SJCRH30 (cell line): ENCODE results near the gene RPP25. TPM values are rescaled to one million over a fixed set of nuclear protein-coding genes. Genes with fewer than 3 reads are reported as not detected.
"Not testable (repeated sequence)": the region's sequence is repeated elsewhere in the genome, so short reads cannot be mapped to it uniquely, and the experiment has no call there.

ENCODE experiments used
- DNase-seq, 2 experiments: peaks; one replicate each; pipeline ENCODE4 v3.0.0-alpha.2; 2015 to 2020
- H3K27ac ChIP-seq: fragments of 250-450 bp; sonication (Bioruptor Pico); 2 replicates; pipeline ENCODE4 v1.5.1; 2020; ENCODE audit warnings: mild to moderate bottlenecking, moderate library complexity
- H3K27me3 ChIP-seq: fragments of 250-450 bp; sonication (Bioruptor Pico); 2 replicates; pipeline ENCODE4 v1.5.1; 2020; ENCODE audit warnings: mild to moderate bottlenecking, moderate library complexity
- H3K36me3 ChIP-seq: fragments of 250-450 bp; sonication (Bioruptor Pico); 2 replicates; pipeline ENCODE4 v1.5.1; 2020; ENCODE audit warnings: mild to moderate bottlenecking, moderate library complexity
- H3K4me1 ChIP-seq: fragments of 250-450 bp; sonication (Bioruptor Pico); 2 replicates; pipeline ENCODE4 v1.5.1; 2020; ENCODE audit warnings: mild to moderate bottlenecking, moderate library complexity
- H3K4me3 ChIP-seq: fragments of 250-450 bp; sonication (Bioruptor Pico); 2 replicates; pipeline ENCODE4 v1.5.1; 2020; ENCODE audit warnings: mild to moderate bottlenecking, moderate library complexity
- H3K9me3 ChIP-seq: fragments of 250-450 bp; sonication (Bioruptor Pico); replicated peaks from 2 replicates; pipeline ENCODE4 v1.5.1; 2020; ENCODE audit warnings: mild to moderate bottlenecking, moderate library complexity
- total RNA-seq: library from RNA; depleted of rRNA; stranded (reverse); fragments of >200 nt; shearing (Covaris generic); gene quantifications from 2 replicates; pipeline ENCODE4 v1.2.3, GENCODE V29; 2014; rRNA removed

The RPP25 gene
- total RNA-seq, 1 experiment from 2014 or later = 0.02 TPM

- H3K36me3 ChIP-seq = peaks cover 88% of the 10 kb centered on the region
- no peaks in the 10 kb centered on the region for H3K27me3 ChIP-seq
- peak; percentile 46 to 57 for DNase-seq
- no peaks in the 10 kb centered on the region for H3K9me3 ChIP-seq
- no peaks in the 10 kb centered on the region for H3K4me1 ChIP-seq
- H3K4me3 ChIP-seq = no peak overlapping the region
- H3K27ac ChIP-seq = no peak overlapping the region
Measured at GRCh38 chr15:74917676-74918075, 38.9 kb downstream of the RPP25 start.

GRCh38 chr15:74913799-74914198 lies 42.8 kb downstream of the RPP25 start:
- H3K36me3 ChIP-seq = peaks cover 55% of the 10 kb centered on the region
- H3K27me3 ChIP-seq, DNase-seq, H3K27ac ChIP-seq, H3K4me3 ChIP-seq, H3K4me1 ChIP-seq, H3K9me3 ChIP-seq: not testable (repeated sequence)

GRCh38 chr15:74913041-74913440 lies 43.5 kb downstream of the RPP25 start:
- H3K4me3 ChIP-seq = no peak overlapping the region
- no peaks in the 10 kb centered on the region for H3K27me3 ChIP-seq
- DNase-seq = no peak
- no peaks in the 10 kb centered on the region for H3K4me1 ChIP-seq
- H3K36me3 ChIP-seq = peaks cover 48% of the 10 kb centered on the region
- no peak overlapping the region for H3K27ac ChIP-seq
- H3K9me3 ChIP-seq = no peaks in the 10 kb centered on the region

- DNase-seq = no peak
- H3K27ac ChIP-seq = no peak overlapping the region
- peaks cover 17% of the 10 kb centered on the region for H3K36me3 ChIP-seq
- H3K4me3 ChIP-seq = no peak overlapping the region
- H3K9me3 ChIP-seq = no peaks in the 10 kb centered on the region
- no peaks in the 10 kb centered on the region for H3K27me3 ChIP-seq
- no peaks in the 10 kb centered on the region for H3K4me1 ChIP-seq
Measured at GRCh38 chr15:74908635-74909034, 47.9 kb downstream of the RPP25 start.

GRCh38 chr15:74907163-74907870 lies 49.3 kb downstream of the RPP25 start:
- no peak for DNase-seq
- H3K4me1 ChIP-seq = no peaks in the 10 kb centered on the region
- peaks cover 5% of the 10 kb centered on the region; the same call in 1 of the 2 replicates for H3K36me3 ChIP-seq

GRCh38 chr15:74906450-74907162 lies 50.0 kb downstream of the RPP25 start, which contains the start of gene FAM219B:
TSS of gene FAM219B (minus strand) at chr15:74906851. CDS start at chr15:74906800, 51 bp downstream.
- H3K9me3 ChIP-seq = no peaks in the 10 kb centered on the region
- peak within 1 kb of the TSS; percentile 48 for H3K27ac ChIP-seq
- H3K4me1 ChIP-seq = no peaks in the 10 kb centered on the region
- H3K36me3 ChIP-seq = peaks cover 4% of the 10 kb centered on the region; the same call in 1 of the 2 replicates
- H3K27me3 ChIP-seq = no peaks in the 10 kb centered on the region
- peak; percentile 90 for DNase-seq
- peak within 1 kb of the TSS; percentile 74 for H3K4me3 ChIP-seq

More at GRCh38 chr15:74907163-74907870, 49.3 kb downstream of the RPP25 start:
- H3K27me3 ChIP-seq = no peaks in the 10 kb centered on the region
- no peaks in the 10 kb centered on the region for H3K9me3 ChIP-seq
- peak overlapping the region; percentile 74 for H3K4me3 ChIP-seq
- peak overlapping the region; percentile 48 for H3K27ac ChIP-seq

GRCh38 chr15:74906067-74906449 lies 50.5 kb downstream of the RPP25 start:
- no peaks in the 10 kb centered on the region for H3K4me1 ChIP-seq
- H3K4me3 ChIP-seq = peak overlapping the region; percentile 74
- no peaks in the 10 kb centered on the region for H3K27me3 ChIP-seq
- H3K9me3 ChIP-seq = no peaks in the 10 kb centered on the region
- DNase-seq = peak in 1 of 2 experiments; percentile 54
- peak overlapping the region; percentile 48 for H3K27ac ChIP-seq
- H3K36me3 ChIP-seq = peaks cover 4% of the 10 kb centered on the region; the same call in 1 of the 2 replicates

Other genes starting within 250 kb of the RPP25 start
- not detected in 2 replicates for gene CYP1A1, start 231.2 kb downstream of the RPP25 start, total RNA-seq
- not detected in 2 replicates for gene CYP1A2, start 207.9 kb downstream of the RPP25 start, total RNA-seq
- gene CSK, start 174.7 kb downstream of the RPP25 start, total RNA-seq = 23.2 and 24.0 TPM in 2 replicates
- gene LMAN1L, start 143.9 kb downstream of the RPP25 start, total RNA-seq = not detected in 2 replicates
- gene CPLX3, start 130.1 kb downstream of the RPP25 start, total RNA-seq = not detected in 2 replicates
- gene ULK3, start 113.6 kb downstream of the RPP25 start, total RNA-seq = 27.1 and 28.3 TPM in 2 replicates
- gene SCAMP2, start 83.4 kb downstream of the RPP25 start, total RNA-seq = 25.8 and 29.2 TPM in 2 replicates
- 24.2 and 25.5 TPM in 2 replicates for gene MPI, start 66.7 kb downstream of the RPP25 start, total RNA-seq
- gene FAM219B, start 49.9 kb downstream of the RPP25 start, total RNA-seq = 22.6 and 29.3 TPM in 2 replicates
- 212 and 220 TPM in 2 replicates for gene COX5A, start 18.7 kb downstream of the RPP25 start, total RNA-seq
- gene SCAMP5, start 38.8 kb upstream of the RPP25 start, total RNA-seq = 13.5 and 14.4 TPM in 2 replicates
- gene PPCDC, start 66.8 kb upstream of the RPP25 start, total RNA-seq = 21.5 and 25.5 TPM in 2 replicates
- gene C15orf39, start 245.1 kb upstream of the RPP25 start, total RNA-seq = 19.6 and 21.1 TPM in 2 replicates